Nephron (organoid): ENCODE measurements around the gene PTCD2.

ENCODE experiments used
- H3K27ac Mint-ChIP-seq, 3 experiments: 2 replicates each; pipeline ENCODE4 v1.8.0; 2020; ENCODE audit warnings: mixed read lengths in 3 of 3, mild to moderate bottlenecking in 2 of 3, moderate library complexity in 1 of 3
- H3K27me3 Mint-ChIP-seq: 2 replicates; pipeline ENCODE4 v1.8.0; 2021; ENCODE audit warnings: low read depth, mild to moderate bottlenecking, moderate library complexity, mixed read lengths
- H3K36me3 Mint-ChIP-seq: 2 replicates; pipeline ENCODE4 v1.8.0; 2020; ENCODE audit warnings: low read depth, mixed read lengths
- H3K4me1 Mint-ChIP-seq: 2 replicates; pipeline ENCODE4 v1.8.0; 2020; ENCODE audit warnings: mixed read lengths
- H3K4me3 Mint-ChIP-seq, 3 experiments: 2 replicates each; pipeline ENCODE4 v1.8.0; 2020; ENCODE audit warnings: mild to moderate bottlenecking in 3 of 3, mixed read lengths in 3 of 3, moderate library complexity in 2 of 3
- H3K9me3 Mint-ChIP-seq: 2 replicates; pipeline ENCODE4 v1.8.0; 2020; ENCODE audit warnings: mixed read lengths
- TF ChIP-seq, protein P1 (sequence below), 3 experiments: fragments of 200-600 bp; sonication (generic); IDR thresholded peaks; one replicate each; pipeline ENCODE4 v1.5.0; 2021; ENCODE audit warnings: antibody characterized with exemption in 3 of 3; ENCODE audit not compliant: unreplicated experiment in 3 of 3

PTCD2 gene

GRCh38 chr5:72364951-72365350, 44.8 kb downstream of the PTCD2 start:
- Mint-ChIP-seq H3K4me1 (peaks cover 32% of the 10 kb centered on the region), H3K27me3 (no peaks in the 10 kb centered on the region), H3K4me3 (no peak overlapping the region), H3K36me3 (peaks cover 25% of the 10 kb centered on the region), H3K27ac (peak overlapping the region in 2 of 3 experiments; percentile 34 to 53), H3K9me3 (peaks cover 2% of the 10 kb centered on the region)
- TF ChIP-seq, protein P1, sequence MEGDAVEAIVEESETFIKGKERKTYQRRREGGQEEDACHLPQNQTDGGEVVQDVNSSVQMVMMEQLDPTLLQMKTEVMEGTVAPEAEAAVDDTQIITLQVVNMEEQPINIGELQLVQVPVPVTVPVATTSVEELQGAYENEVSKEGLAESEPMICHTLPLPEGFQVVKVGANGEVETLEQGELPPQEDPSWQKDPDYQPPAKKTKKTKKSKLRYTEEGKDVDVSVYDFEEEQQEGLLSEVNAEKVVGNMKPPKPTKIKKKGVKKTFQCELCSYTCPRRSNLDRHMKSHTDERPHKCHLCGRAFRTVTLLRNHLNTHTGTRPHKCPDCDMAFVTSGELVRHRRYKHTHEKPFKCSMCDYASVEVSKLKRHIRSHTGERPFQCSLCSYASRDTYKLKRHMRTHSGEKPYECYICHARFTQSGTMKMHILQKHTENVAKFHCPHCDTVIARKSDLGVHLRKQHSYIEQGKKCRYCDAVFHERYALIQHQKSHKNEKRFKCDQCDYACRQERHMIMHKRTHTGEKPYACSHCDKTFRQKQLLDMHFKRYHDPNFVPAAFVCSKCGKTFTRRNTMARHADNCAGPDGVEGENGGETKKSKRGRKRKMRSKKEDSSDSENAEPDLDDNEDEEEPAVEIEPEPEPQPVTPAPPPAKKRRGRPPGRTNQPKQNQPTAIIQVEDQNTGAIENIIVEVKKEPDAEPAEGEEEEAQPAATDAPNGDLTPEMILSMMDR (IDR thresholded peaks at IDR 0.05; ENCODE audit: unreplicated experiment in 3 of 3), result no peak

DNA sequence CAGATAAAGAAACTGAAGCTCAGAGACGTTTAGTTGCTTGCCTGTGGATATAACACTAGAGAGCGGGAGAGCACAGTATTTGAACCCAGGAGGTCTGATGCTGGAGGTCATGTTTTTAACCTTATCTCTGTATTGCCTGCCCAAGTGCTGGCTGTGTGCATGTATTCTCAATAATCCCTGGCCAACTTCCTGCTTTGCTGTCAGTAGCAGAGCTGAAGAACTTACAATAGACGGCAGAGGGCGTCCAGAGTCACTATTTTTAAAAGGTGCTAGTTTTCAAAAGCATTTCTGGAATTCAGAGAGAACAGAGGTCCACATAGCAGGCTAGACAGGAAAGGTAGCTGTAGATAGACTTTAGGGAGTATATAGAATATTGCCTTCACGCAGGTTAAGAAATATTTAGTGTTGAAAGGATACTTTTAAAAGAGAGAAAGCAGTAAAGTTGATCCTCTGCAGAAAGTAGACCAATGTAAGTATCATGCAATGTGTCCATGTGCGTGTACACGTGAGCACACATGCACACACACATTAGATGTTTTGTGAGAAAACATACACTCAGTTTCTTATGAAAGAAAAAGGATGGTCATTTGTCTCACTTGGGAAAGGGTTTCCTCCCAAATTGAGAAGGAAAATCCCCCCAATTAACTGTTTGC, 46.3 kb downstream of the PTCD2 start:
- Mint-ChIP-seq H3K4me3 (no peak overlapping the region), H3K27me3 (no peaks in the 10 kb centered on the region), H3K9me3 (peaks cover 2% of the 10 kb centered on the region), H3K36me3 (peaks cover 15% of the 10 kb centered on the region), H3K27ac (peak overlapping the region; percentile 7 to 28 (median 9)), H3K4me1 (peaks cover 32% of the 10 kb centered on the region)
- TF ChIP-seq, protein P1 (IDR thresholded peaks at IDR 0.05; ENCODE audit: unreplicated experiment in 3 of 3), result peak; percentile 66 to 75 (median 75)

DNA sequence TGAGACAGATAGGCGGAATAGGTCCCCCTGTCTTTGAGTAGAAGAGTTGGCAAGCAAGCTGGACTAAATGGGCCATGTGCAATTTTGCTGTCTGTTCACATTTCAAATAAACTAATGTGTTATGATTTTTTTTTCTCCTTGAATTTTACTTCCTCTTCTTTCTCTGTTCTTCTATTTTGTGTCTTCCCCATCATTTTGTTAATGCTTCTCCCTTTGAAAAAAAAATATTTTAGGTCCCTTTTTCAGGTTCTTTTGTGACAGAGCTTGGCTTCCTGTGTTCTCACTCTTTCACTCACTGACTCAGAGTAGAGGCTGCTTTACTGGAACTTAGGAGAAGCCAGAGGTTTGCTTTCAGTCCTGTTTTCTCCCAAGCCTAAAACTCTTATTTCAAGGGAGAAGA, 48.1 kb downstream of the PTCD2 start:
- H3K4me1 Mint-ChIP-seq, result peaks cover 26% of the 10 kb centered on the region
- H3K9me3 Mint-ChIP-seq, result no peaks in the 10 kb centered on the region
- H3K4me3 Mint-ChIP-seq, result no peak overlapping the region
- no peaks in the 10 kb centered on the region for H3K27me3 Mint-ChIP-seq
- peaks cover 4% of the 10 kb centered on the region for H3K36me3 Mint-ChIP-seq
- no peak overlapping the region for H3K27ac Mint-ChIP-seq
- TF ChIP-seq, protein P1 (IDR thresholded peaks at IDR 0.05; ENCODE audit: unreplicated experiment in 3 of 3), result no peak

- peaks cover 18% of the 10 kb centered on the region for H3K4me1 Mint-ChIP-seq
- no peak overlapping the region for H3K27ac Mint-ChIP-seq
- TF ChIP-seq, protein P1 (IDR thresholded peaks at IDR 0.05; ENCODE audit: unreplicated experiment in 3 of 3), result no peak
- no peak overlapping the region for H3K4me3 Mint-ChIP-seq
- no peaks in the 10 kb centered on the region for H3K36me3 Mint-ChIP-seq
- no peaks in the 10 kb centered on the region for H3K27me3 Mint-ChIP-seq
- no peaks in the 10 kb centered on the region for H3K9me3 Mint-ChIP-seq
These were observed 49.1 kb downstream of the PTCD2 start for GRCh38 chr5:72369301-72369700.

DNA sequence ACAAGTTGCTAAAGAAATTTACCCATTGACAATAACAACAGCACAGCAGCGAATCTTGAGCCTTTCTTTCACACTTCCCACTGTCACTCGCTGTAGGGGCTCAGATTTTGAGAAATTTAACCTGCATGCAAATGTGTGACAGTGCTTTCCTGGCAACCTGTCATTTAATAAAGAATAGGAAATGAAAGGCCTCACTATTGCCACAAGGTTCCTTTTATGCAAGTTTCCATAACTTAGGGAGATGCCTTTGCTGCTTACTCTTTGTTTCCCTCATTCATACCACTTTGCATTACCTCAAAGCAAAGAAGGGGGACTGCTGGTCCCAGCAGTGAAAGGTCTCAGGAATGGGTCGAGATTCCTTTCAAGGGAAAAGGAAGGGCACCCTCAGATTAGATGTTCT, 49.5 kb downstream of the PTCD2 start:
- H3K9me3 Mint-ChIP-seq, result no peaks in the 10 kb centered on the region
- no peaks in the 10 kb centered on the region for H3K36me3 Mint-ChIP-seq
- H3K4me3 Mint-ChIP-seq, result no peak overlapping the region
- peaks cover 14% of the 10 kb centered on the region for H3K4me1 Mint-ChIP-seq
- TF ChIP-seq, protein P1 (IDR thresholded peaks at IDR 0.05; ENCODE audit: unreplicated experiment in 3 of 3), result no peak
- H3K27me3 Mint-ChIP-seq, result no peaks in the 10 kb centered on the region
- H3K27ac Mint-ChIP-seq, result no peak overlapping the region

GRCh38 chr5:72372331-72372730, 52.2 kb downstream of the PTCD2 start:
- no peak overlapping the region for H3K27ac Mint-ChIP-seq
- H3K4me3 Mint-ChIP-seq, result no peak overlapping the region
- H3K36me3 Mint-ChIP-seq, result no peaks in the 10 kb centered on the region

More at GRCh38 chr5:72372331-72372730, 52.2 kb downstream of the PTCD2 start:
- peaks cover 8% of the 10 kb centered on the region for H3K4me1 Mint-ChIP-seq
- no peaks in the 10 kb centered on the region for H3K9me3 Mint-ChIP-seq
- TF ChIP-seq, protein P1 (IDR thresholded peaks at IDR 0.05; ENCODE audit: unreplicated experiment in 3 of 3), result no peak
- H3K27me3 Mint-ChIP-seq, result no peaks in the 10 kb centered on the region
